Inflammatory macrophage treated with lipopolysaccharide for 4 hours (primary cell): ENCODE data around the gene KIAA0586.
"Not testable (repeated sequence)": the region's sequence is repeated elsewhere in the genome, so short reads cannot be mapped to it uniquely, and the experiment has no call there.

Experiments used
- DNase-seq: peaks from one replicate; pipeline ENCODE4 v3.0.0-alpha.2; 2020

KIAA0586 gene

DNA sequence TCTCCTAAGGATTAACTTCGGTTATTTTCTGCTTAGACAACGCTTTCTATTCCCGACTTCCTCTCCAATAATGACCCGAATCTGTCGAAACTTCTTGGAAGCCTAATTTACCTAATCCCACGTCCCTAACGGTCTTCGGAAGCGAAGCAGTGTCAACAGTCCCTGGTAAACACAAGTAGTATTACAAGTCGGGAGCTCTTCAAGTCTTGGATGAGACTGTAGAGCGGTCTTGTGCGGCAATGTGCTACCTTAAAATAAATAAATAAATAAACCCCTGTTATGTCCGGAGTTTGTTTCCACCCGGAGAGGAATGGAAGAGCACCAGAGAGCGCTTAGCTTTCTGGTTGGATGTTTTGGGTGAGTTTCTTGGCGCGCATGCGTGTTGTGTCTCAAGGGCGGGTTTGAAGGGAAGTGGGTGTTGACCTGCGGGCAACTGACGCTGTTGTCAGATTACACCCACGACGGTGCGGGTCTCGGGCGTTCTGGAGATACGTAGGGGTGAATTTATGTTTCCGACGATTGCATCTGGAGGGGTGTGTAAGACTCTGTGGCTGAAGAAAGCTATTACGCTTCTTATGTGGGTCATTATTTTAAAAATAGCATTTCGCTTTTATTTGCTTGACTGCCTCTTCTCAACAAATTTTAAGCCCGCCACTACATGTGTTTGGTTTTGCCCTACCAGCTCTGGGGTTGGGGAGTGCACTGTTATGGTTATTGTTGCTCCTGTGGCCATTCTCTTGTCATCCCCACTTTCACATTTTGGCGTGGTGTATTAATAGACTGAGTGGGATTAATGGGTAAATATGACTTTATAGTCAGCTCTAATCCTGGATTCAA, at the start of gene KIAA0586, which contains the start of gene TIMM9:
Gene KIAA0586 (plus strand): TSS at position 439 of the 837 bp plus-strand sequence. CDS start 546 bp downstream, outside the sequence.
Gene TIMM9 (minus strand): TSS at position 251 of the 837 bp plus-strand sequence. CDS start 15,586 bp downstream, outside the sequence.
- DNase-seq = peak; percentile 98

DNA sequence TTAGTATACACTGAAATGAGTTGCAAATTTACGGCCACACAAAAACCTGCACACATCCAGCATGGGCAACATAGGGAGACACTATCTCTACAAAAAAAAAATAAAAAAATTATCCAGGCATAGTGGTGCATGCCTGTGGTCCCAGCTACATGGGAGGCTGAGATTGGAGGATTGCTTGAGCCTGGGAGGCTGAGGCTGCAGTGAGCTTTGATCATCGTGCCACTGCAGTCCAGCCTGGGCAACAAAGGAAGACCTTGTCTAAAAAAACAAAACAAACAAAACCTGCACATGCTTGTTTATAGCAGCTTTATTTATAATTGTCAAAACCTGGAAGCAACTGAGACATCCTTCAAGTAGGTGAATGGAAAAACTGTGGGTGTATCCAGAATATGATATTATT, 36.7 kb upstream of the KIAA0586 start:
- no peak for DNase-seq

DNA sequence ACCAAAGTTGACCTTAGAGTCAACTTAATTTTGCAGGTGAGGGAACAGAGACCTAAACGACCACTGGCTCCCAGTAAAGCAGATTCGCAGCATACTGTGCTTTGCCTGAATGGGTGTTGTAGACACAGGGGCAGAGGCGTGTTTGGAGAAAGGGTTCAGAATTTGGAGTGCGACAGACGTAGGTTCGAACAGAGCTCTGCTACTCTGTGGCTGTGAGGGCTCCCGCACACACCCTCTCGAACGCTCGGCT, 32.0 kb upstream of the KIAA0586 start:
- no peak for DNase-seq

DNA sequence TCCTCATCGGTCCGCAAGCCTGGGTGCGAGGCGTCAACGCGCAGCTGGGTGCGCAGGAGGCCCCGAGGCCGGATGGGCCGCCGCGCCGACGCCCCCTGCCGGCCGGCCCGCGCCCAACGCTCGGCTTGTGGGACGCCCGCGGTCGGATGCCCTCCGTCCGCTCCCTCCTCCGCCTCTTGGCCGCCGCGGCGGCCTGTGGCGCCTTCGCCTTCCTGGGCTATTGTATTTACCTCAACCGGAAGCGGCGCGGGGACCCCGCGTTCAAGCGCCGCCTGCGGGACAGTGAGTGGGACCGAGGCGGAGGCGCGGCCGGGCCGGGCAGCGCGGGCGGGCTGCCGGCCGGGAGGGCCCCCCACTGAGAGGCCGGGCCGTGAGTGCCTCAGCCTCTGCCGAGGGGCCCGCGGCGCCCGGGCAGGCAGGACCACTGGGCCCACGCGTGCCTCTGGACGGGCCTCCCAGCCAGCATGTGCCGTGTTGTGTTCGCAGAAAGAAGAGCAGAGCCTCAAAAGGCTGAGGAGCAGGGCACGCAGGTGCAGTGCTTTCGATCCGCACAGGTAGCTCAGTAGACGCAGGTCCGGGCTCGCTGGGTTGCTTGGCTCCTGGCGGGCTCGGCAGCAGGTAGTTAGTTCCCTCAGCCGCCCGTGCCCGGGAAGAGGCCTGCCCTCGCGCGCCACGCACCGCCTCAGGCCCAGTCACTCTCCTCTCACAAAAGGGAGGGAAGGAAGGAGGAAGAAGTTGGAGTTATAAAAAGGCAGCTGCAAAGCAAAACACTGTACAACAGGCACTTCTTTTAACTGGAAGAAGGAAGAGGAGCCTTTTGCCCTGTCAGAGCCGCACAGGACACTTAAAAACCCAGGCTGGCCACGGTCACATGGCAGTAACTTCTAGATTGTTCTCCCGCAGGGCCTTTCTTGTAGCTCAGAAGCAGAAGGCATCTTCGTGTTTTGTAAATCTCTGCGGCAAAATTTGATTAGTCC, 31.4 kb upstream of the KIAA0586 start, which contains the start of gene TOMM20L:
Gene TOMM20L (plus strand): TSS at position 119 of the 977 bp plus-strand sequence. CDS start 28 bp downstream, at position 147.
- DNase-seq = peak; percentile 73

DNA sequence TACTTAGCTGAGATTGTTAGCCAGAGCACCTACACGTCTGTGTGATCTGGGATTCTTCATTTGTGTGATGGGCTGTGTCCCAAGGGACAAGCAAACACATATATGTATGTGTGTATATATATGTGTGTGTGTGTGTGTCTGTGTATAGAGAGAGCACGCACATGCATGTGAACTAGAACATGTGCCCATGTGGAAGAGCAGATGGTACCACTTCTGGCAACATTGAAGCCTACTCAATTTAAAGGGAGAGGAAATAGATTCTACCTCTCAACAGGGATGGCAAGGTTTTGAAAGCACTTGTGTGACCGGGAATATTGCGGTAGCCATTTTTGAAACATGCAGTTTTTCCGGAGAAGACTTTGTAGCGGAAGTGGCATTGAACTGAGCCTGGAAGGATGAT, 30.4 kb upstream of the KIAA0586 start:
- no peak for DNase-seq

DNA sequence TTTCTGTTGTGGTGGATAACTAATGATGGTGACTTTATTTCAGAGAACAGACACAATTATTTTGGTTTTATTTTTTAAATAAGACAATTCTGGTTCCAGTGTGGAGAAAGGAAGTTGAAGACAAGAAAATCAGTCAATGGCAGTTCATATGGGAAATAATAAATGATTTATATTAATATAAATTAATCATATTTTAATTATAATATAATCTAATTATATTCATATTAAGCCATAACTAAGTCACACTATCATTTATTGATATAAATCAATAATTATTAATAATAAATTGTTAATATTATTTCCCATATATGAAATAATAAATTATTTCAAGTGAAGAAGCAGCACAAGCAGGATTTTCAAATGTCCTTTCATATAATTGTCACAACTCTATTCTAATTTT, 29.0 kb upstream of the KIAA0586 start:
- no peak for DNase-seq

DNA sequence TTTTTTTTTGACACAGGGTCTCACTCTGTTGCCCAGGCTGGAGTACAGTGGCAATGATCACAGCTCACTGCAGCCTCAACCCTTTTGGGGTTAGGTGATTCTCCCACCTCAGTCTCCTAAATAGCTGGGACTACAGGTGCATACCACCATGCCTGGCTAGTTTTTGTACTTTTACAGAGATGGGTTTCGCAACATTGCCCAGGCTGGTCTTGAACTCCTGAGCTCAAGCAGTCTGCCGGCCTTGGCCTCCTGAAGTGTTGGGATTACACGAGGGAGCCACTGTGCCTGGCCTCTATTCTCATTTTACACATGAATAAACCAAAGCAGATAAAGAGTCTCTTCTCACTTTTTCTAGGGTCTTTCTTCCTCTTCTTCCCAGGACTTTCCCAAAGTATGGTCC, 28.6 kb upstream of the KIAA0586 start:
- DNase-seq = no peak

DNA sequence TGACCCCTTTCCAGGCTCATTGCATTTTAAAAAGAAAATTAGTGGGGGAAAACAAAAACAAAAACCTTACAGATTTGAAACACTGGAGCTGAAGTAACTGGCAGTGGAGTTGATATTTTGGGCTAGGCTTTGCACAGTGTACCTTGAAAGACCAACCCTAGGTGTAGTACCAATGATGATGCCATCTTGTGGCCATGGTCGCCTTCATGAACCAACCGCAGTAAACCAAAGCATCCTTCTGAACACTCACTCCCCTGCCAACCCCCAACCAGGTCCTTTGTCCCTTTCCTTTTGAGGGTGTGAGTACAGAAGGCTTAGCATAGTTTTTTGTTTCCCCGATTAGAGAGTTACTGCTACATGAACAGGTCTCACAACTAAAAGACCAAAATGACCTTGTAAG, 25.9 kb upstream of the KIAA0586 start:
- no peak for DNase-seq

DNA sequence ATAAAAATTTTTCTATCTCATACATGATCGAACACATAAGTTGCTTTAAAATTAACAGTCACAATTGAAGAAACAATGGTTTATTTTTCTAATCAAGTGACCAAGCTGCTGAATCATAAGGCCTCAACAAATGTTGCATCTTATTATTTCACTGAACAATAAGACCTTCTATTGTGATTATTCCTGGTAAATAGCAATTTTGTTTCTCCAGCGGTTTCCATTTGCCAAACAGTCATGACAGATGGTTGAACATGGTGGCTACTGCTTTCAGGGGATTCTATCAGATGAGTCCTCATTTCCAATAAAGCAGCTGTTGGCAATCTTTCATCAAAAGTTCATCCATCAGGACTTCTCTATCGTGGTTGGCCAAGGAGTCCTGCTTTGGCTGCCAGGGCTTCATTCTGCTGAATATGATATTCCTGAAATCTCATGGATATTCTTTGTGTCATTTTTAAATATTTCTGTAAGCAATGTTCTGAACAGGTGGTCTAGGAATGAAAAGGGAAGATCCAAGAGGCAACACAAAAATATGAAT, 18.8 kb upstream of the KIAA0586 start:
- DNase-seq = no peak

DNA sequence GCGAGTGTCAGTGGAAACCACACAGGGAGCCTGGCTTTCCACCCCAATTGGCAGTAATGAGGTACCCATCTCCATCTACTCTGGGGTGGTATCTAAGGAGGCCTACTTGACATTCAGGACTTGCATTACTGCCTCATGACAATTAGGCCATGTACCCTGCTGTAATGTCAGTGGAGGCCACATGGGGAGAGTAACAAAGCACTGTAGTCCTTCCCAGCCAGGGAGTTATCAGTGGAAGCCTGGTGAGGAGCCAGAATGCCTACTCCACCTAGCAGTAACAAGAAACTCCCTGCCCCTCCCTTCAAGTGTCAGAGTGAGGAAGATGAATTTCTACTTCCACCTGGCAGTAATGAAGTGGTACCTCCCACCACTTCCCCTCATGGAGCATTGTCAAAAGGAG, 12.7 kb upstream of the KIAA0586 start:
- DNase-seq = no peak

DNA sequence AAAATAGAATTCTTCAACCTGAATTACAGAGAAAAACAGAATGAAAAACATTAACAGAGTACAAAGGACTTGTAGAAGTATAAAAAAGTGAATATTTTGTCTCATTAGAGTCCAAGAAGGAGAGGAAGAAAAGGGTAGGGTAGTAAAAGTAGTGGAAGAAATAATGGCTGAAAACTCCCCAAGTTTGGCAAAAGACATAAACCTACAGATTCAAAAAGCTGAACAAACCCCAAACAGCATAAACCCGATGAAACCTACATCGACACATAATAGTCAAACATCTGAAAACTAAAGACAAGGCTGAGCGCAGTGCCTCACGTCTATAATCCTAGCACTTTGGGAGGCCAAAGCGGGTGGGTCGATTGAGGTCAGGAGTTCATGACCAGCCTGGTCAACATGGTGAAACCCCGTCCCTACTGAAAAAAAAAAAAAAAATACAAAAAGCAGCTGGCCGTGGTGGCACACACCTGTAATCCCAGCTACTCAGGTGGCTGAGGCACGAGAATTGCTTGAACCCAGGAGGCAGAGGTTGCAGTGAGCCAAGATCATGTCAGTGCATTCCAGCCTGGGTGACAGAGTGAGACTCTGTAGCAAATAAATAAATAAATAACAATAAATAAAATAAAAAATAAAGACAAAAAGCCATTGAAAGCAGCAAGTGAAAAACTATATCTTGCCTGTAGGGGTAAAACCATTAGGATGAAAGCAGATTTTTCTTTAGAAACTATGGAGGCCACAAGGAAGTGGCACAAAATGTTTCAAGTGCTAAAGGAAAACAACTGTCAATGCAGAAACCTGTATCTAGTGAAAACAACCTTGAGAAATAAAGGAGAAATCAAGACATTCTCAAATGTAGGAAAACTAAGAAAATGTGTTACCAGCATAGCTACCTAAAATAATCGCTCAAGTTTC, 11.6 kb upstream of the KIAA0586 start:
- no peak for DNase-seq

DNA sequence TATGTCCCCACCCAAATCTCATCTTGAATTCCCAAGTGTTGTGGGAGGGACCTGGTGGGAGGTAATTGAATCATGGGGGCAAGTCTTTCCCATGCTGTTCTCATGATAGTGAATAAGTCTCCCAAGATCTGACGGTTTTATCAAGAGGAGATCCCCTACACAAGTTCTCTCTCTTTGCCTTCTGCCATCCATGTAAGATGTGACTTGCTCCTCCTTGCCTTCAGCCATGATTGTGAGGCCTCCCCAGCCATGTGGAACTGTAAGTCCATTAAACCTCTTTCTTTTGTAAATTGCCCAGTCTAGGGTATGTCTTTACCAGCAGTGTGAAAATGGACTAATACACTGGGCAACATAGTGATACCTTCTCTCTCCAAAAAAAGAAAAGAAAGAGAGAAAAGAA, 10.6 kb upstream of the KIAA0586 start:
- DNase-seq = not testable (repeated sequence)

DNA sequence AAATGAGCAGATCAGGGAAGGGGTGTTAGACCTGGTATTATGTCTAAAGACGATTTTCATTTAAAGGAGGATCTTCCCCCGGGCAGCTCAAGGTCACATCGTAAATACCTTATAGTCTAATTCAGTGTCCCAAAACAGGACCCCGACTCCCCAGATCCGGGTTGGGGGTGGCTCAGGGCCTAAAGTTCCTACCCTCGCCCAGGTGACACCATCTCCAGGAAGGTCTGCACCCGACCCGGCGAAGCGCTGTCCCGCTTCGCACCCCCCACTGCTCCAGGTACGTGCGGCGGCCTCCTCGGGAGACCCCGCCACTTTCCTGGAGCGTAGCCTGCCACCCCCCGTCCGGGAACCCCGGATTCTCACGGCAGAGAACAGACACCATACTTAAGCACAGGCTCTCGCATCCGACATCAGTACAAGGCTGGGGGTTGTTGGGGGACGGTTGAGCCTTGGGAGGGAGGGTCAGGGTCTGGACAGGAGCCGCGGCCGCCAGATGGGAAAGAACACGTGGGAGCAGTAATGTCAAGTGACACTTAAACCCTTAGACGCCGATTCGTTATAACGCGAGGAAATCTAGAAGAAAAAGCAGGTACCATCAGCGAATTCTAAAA, 744 bp upstream of the KIAA0586 start:
- DNase-seq = peak; percentile 60

DNA sequence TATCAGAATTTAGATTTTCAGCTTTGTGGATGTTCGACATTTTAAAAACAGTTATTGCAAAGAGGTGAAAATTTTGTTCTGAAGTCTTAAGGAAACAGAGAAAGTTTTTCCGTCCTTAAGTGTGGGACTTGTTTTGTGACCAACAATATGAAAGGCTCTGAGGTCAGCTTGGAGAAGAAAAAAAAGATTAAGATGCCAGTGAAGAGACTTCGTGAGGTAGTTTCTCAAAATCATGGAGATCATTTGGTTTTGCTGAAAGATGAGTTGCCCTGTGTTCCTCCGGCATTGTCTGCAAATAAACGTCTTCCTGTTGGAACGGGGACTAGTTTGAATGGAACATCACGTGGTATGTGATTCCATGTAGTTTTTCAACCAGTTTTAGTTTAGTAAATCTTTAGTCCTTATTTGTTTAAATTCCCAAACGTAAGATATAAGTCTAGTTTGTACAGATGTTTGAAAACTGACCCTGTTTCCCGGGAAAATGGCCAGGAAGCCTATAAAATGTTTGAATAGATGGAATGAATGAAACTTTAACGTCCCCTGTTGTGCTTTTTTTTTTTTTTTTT, 682 bp downstream of the KIAA0586 start:
- peak; percentile 36 for DNase-seq

DNA sequence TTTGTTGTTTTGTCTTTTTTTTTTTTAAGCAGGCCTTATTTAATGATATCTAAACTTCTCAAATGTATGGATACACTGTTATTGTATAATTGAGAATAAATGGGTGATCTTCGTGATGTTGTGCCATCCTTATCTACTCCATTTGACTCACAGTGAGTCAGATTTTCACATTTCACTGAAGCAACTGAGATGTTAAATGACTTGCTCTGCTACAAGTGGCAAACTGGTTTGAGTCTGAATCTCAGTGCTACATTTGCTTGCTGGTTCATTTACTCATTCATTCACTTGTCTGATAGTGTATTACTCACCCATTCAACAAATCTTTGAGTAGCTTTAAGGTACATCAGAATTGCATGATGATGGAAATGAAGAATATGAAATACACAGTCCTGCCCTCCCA, 2.6 kb downstream of the KIAA0586 start:
- no peak for DNase-seq

DNA sequence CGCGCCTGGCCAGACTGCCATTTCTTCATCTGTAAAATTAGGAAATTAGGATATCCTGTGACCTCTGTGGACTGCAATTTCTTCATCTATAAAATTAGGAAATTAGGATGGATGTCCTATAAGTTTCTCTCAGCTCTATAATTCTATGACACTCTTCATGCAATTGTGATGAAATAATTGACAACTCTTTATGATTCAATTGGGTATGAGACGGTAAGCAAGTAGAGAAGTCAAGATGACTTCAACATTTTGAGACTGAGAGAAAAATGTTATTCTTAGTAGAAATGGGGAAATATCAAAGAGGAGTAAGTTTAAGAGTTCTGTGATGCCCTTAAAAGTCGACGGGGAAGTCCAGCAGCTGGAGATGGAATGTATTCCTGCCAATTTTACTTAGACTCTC, 12.0 kb downstream of the KIAA0586 start:
- peak; percentile 87 for DNase-seq

DNA sequence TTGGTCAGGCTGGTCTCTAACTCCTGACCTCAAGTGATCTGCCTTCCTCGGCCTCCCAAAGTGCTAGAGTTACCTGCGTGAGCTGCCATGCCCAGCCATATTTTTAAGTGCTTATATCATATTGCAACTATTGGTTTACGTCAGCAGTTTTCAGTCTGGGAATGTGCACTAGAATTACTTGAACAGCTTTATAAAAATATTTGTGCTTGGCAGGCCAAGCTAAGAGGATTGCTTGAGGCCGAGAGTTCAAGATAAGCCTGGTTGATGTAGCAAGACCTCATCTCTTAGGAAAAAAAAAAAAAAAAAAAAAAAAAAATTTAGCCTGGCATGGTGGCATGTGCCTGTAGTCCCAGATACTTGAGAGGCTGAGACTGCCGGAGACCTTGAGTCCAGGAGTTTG, 17.1 kb downstream of the KIAA0586 start:
- no peak for DNase-seq

DNA sequence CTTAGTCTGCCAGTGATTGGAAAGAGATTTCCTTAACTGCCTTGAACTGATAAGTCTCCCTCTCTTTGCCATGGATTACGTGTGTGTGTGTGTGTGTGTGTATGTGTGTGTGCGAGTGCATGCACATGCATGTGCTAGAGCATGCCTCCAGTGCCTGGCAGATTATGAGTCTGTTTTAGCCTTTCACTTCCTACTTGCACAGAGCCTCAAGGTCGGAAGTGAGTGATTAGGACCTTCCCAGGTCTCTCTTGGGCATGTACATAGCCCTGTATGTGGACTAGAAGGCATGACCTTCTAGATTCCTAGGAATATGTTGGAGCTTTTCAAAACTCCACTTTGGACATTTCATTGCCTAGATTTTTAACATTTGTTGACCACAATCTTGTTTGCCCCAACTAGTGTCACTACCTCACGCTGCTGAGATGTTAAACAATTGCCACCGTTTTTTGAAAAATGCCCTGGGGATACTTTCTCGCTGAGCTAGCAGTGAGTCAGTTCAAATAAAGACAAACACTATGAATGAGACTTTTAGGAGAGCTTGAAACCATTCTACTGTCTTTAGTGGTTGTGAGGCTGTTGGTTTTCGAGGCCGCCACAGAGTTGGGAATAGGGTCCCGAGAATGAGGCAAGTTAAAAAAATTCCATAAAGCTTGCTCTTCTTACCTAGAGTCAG, 28.2 kb downstream of the KIAA0586 start:
- DNase-seq = no peak

DNA sequence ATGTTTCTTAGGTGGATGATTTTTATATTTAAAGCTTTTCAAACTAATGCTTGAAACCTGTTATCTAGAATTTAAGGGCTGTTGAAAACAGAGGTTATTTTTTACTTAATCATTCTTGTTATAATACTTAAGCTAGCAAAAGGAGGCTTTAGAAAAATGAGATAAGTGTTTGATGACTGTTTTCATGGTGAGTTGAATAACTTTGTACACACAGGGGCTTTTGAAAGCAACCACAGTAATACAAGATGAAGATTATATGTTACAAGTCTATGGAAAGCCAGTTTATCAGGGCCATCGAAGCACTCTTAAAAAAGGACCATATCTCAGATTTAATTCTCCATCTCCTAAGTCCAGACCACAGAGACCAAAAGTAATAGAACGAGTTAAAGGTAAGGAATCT, 33.3 kb downstream of the KIAA0586 start:
- DNase-seq = no peak

DNA sequence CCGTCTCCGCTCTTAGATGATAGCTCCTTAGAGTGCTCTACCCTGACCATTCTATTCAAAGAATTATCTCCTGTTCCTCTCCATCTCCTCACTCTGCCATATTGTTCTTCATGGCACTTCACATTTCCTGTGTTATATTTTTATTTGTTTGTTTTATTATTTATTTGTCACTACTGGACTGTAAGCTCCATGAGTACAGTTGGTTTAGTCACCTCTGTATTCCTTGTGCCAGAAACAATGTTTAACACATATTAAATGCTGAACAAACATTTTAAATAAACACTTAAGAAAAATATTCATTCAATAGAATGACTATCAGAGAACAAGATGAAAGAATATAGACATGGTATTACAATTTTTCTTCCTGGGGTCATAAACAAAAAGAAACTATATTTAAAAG, 35.6 kb downstream of the KIAA0586 start:
- no peak for DNase-seq

DNA sequence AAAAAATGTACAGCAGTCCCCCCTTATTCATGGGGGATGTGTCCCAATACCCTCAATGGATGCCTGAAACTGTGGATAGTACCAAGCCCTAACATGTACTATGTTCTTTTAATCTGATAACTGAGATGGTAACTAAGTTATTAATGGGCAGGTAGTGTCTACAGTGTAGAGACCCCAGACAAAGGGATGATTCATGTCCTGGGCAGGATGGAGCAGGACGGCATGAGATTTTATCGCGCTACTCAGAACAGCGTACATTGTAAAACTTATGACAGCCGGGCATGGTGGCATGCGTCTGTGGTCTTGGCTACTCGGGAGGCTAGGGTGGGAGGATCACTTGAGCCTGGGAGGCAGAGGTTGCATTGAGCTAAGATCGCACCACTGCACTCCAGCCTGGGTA, 37.1 kb downstream of the KIAA0586 start:
- no peak for DNase-seq
